A549 (cell line): ENCODE results near the gene NLK. TPM values are rescaled to one million over a fixed set of nuclear protein-coding genes. Genes with fewer than 3 reads are reported as not detected.

Experiments used
- ATAC-seq, 2 experiments: fragments of 200-7000 bp in 1 of 2; fragments of >200 bp in 1 of 2; cut with Nextera tagmentation in 1 of 2; cut with Tn5 transposase in 1 of 2; 3 replicates each; pipeline versions ENCODE4 v1.8.0 to v1.9.1; 2018 to 2020; ENCODE audit warnings: mild to moderate bottlenecking in 1 of 2, moderate library complexity in 1 of 2
- CTCF ChIA-PET: fragments of 300-600 bp; sonication (Branson Sonifier 250); formaldehyde crosslinking; extraction: SDS; loops from one replicate; lab custom pipeline; 2021; ENCODE audit warnings: antibody characterized with exemption, inconsistent platforms; lab: Yijun Ruan, JAX
- POLR2A ChIA-PET: fragments of 350-600 bp; formaldehyde crosslinking; extraction: SDS; loops from one replicate; lab custom pipeline; 2021; ENCODE audit warnings: antibody characterized with exemption, inconsistent platforms; lab: Yijun Ruan, JAX
- DNase-seq, 2 experiments: peaks; one replicate each; pipeline versions ENCODE4 v3.0.0 to v3.0.0-alpha.2; 2011 to 2016; ENCODE audit warnings: low read depth in 1 of 2, low spot score in 1 of 2
- FAIRE-seq: peaks from 2 replicates; lab custom pipeline; 2011; peaks lifted over from hg19 to GRCh38; lab: Jason Lieb, UNC
- H3K27ac ChIP-seq, 2 experiments: fragments of >200 bp; sonication (Bioruptor Twin); formaldehyde crosslinking; 3 replicates each; pipeline ENCODE4 v1.5.1; 2016 to 2017
- H3K4me1 ChIP-seq: fragments of >200 bp; sonication (Bioruptor Twin); formaldehyde crosslinking; 3 replicates; pipeline ENCODE4 v1.6.1; 2016
- H3K4me2 ChIP-seq: fragments of >200 bp; sonication (Bioruptor Twin); formaldehyde crosslinking; 3 replicates; pipeline ENCODE4 v1.6.1; 2016
- H3K4me3 ChIP-seq: fragments of >200 bp; sonication (Bioruptor Twin); formaldehyde crosslinking; 3 replicates; pipeline ENCODE4 v1.5.1; 2016
- H3K9me3 ChIP-seq: fragments of >200 bp; sonication (Bioruptor Twin); formaldehyde crosslinking; 3 replicates; pipeline ENCODE4 v1.6.1; 2016
- CEBPB ChIP-seq, 2 experiments: fragments of >200 bp in 1 of 2; sonication (Bioruptor Twin) in 1 of 2; formaldehyde crosslinking in 1 of 2; IDR thresholded peaks; 2 replicates each; pipeline ENCODE4 v1.6.1; 2012 to 2016
- CHD2 ChIP-seq: fragments of 150-350 bp; IDR thresholded peaks from 2 replicates; pipeline ENCODE4 v1.6.1; 2014; ENCODE audit warnings: low read length; ENCODE audit not compliant: partially characterized antibody
- EHMT2 ChIP-seq: fragments of 200-600 bp; sonication (generic); IDR thresholded peaks from 2 replicates; pipeline ENCODE4 v1.6.1; 2016; ENCODE audit warnings: antibody characterized with exemption, low read depth, mild to moderate bottlenecking, moderate library complexity
- FOSL2 ChIP-seq, 2 experiments: fragments of 450-650 bp in 1 of 2; fragments of >200 bp in 1 of 2; sonication (Bioruptor Twin) in 1 of 2; formaldehyde crosslinking; IDR thresholded peaks; 2 replicates each; pipeline versions ENCODE4 v1.5.0 to v1.6.1; 2016 to 2020; ENCODE audit warnings: mild to moderate bottlenecking in 1 of 2, moderate library complexity in 1 of 2
- FOXS1 ChIP-seq: fragments of 250-450 bp; sonication (Bioruptor Pico); IDR thresholded peaks from 2 replicates; pipeline ENCODE4 v1.5.0; 2020; ENCODE audit warnings: mild to moderate bottlenecking, moderate library complexity
- GATA3 ChIP-seq: IDR thresholded peaks from 2 replicates; pipeline ENCODE4 v1.6.1; 2012; ENCODE audit warnings: borderline replicate concordance
- HDAC2 ChIP-seq: fragments of 200-600 bp; sonication (generic); IDR thresholded peaks from 2 replicates; pipeline ENCODE4 v1.6.1; 2016
- HOXB13 ChIP-seq: fragments of 250-450 bp; sonication (Bioruptor Pico); IDR thresholded peaks from 2 replicates; pipeline ENCODE4 v1.5.0; 2020; ENCODE audit warnings: low read depth, mild to moderate bottlenecking, moderate library complexity
- HOXB5 ChIP-seq: fragments of 250-450 bp; sonication (Bioruptor Pico); IDR thresholded peaks from 2 replicates; pipeline ENCODE4 v1.5.0; 2020; ENCODE audit warnings: mild to moderate bottlenecking, moderate library complexity
- MYC ChIP-seq: IDR thresholded peaks from 2 replicates; pipeline ENCODE4 v1.6.1; 2012; ENCODE audit warnings: mild to moderate bottlenecking, inconsistent platforms, low read length, improper control_type of control experiment, borderline replicate concordance
- NPAS2 ChIP-seq: fragments of 250-450 bp; sonication (Bioruptor Pico); IDR thresholded peaks from 2 replicates; pipeline ENCODE4 v1.8.0; 2022; ENCODE audit warnings: mild to moderate bottlenecking, moderate library complexity, borderline replicate concordance
- NR3C1 ChIP-seq: fragments of >200 bp; sonication (Bioruptor Twin); formaldehyde crosslinking; IDR thresholded peaks from 3 replicates; pipeline ENCODE4 v1.6.1; 2017
- RARB ChIP-seq: fragments of 250-450 bp; sonication (Bioruptor Pico); IDR thresholded peaks from 2 replicates; pipeline ENCODE4 v1.8.0; 2021; ENCODE audit warnings: mild to moderate bottlenecking, moderate library complexity
- RCOR1 ChIP-seq: fragments of 150-350 bp; IDR thresholded peaks from 2 replicates; pipeline ENCODE4 v1.6.1; 2014; ENCODE audit warnings: antibody characterized with exemption, low read length, low read depth
- RFX5 ChIP-seq: fragments of 450-650 bp; IDR thresholded peaks from 2 replicates; pipeline ENCODE4 v1.7.1; 2014; ENCODE audit warnings: antibody characterized with exemption, mild to moderate bottlenecking, moderate library complexity
- SMC3 ChIP-seq: fragments of >200 bp; sonication (Bioruptor Twin); formaldehyde crosslinking; IDR thresholded peaks from 3 replicates; pipeline ENCODE4 v1.6.1; 2018; ENCODE audit warnings: inconsistent platforms
- SREBF2 ChIP-seq: fragments of 450-650 bp; IDR thresholded peaks from 2 replicates; pipeline ENCODE4 v1.6.1; 2014; ENCODE audit warnings: mild to moderate bottlenecking, moderate library complexity
- TFCP2L1 ChIP-seq: fragments of 250-450 bp; sonication (Bioruptor Pico); IDR thresholded peaks from 2 replicates; pipeline ENCODE4 v1.5.0; 2021; ENCODE audit warnings: mild to moderate bottlenecking
- ZC3H11A ChIP-seq: fragments of 450-650 bp; IDR thresholded peaks from 2 replicates; pipeline ENCODE4 v1.6.1; 2014; ENCODE audit warnings: antibody characterized with exemption, mild to moderate bottlenecking
- ZSCAN20 ChIP-seq: fragments of 250-450 bp; sonication (Bioruptor Pico); IDR thresholded peaks from 2 replicates; pipeline ENCODE4 v1.8.0; 2022; ENCODE audit warnings: mild to moderate bottlenecking, moderate library complexity
- WGBS: methylation state at CpG from one replicate; pipeline ENCODE4 v1.1.6; 2017; ENCODE audit errors: missing lambda C conversion rate; 5-methylcytosine and 5-hydroxymethylcytosine counted together
- polyA minus RNA-seq: library from RNA; depleted of rRNA, polyadenylated mRNA; stranded (reverse); fragments of >200 nt; gene quantifications from 2 replicates; pipeline ENCODE4 v1.2.3, GENCODE V29; 2011; rRNA and poly(A)+ RNA removed
- polyA plus RNA-seq, 4 experiments: library from polyadenylated mRNA; depleted of rRNA in 3 of 4; stranded (reverse); fragments of >200 nt; fragmentation: RNase III in 1 of 4; extraction: RNeasy Plus Mini Kit Qiagen cat#74134 plus additional on column Dnase treatment in 1 of 4; gene quantifications; 2 replicates in 3 of 4; 3 replicates in 1 of 4; pipeline ENCODE4 v1.2.3, GENCODE V29; 2011 to 2017
- TF ChIP-seq, protein P1 (sequence below): IDR thresholded peaks from 2 replicates; pipeline ENCODE4 v1.6.1; 2012
- TF ChIP-seq, protein P2 (sequence below): fragments of >200 bp; sonication (Bioruptor Twin); formaldehyde crosslinking; IDR thresholded peaks from 3 replicates; pipeline ENCODE4 v1.5.1; 2016
- TF ChIP-seq, protein P3 (sequence below): fragments of >200 bp; sonication (Bioruptor Twin); formaldehyde crosslinking; IDR thresholded peaks from 2 replicates; pipeline ENCODE4 v1.6.1; 2016
- TF ChIP-seq, protein P4 (sequence below): fragments of >200 bp; sonication (Bioruptor Twin); formaldehyde crosslinking; IDR thresholded peaks from 3 replicates; pipeline ENCODE4 v1.6.1; 2016
- TF ChIP-seq, protein P5 (sequence below): fragments of 450-650 bp; IDR thresholded peaks from 2 replicates; pipeline ENCODE4 v1.6.1; 2014; ENCODE audit warnings: antibody characterized with exemption

The NLK gene
- polyA plus RNA-seq (2011; rRNA removed) (26.5 and 45.3 TPM in 2 replicates), polyA plus RNA-seq (2017; fragmentation: RNase III; extraction: RNeasy Plus Mini Kit Qiagen cat#74134 plus additional on column Dnase treatment) (10.8 to 11.9 TPM (median 11.8 TPM) in 3 replicates), polyA minus RNA-seq (44.9 and 46.3 TPM in 2 replicates)
- 7.2 and 10.6 TPM in 2 replicates for polyA plus RNA-seq (2012; cell fraction: cytosol; rRNA removed)
- polyA plus RNA-seq (2012; cell fraction: nucleus; rRNA removed): 8.8 and 9.6 TPM in 2 replicates

DNA sequence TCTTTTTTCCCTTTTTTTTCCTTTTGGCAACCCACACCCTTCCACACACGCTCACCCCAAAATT, at the start of gene NLK:
Gene NLK (plus strand): TSS at position 21 of the 64 bp plus-strand sequence. CDS start 197 bp downstream, outside the sequence.
- peak within 1 kb of the TSS; percentile 84 for H3K4me2 ChIP-seq
- no peaks in the 10 kb centered on the region for H3K9me3 ChIP-seq
- ChIA-PET POLR2A (interaction anchor here (0.5 kb wide), 1 partner anchor 166 kb away, joined by 3 read pairs; no protein-coding TSS in a partner anchor), CTCF (interaction anchor here (1.2 kb wide), 1 partner anchor 209 kb away, joined by 3 read pairs; no protein-coding TSS in a partner anchor)
- TF ChIP-seq, protein P1, sequence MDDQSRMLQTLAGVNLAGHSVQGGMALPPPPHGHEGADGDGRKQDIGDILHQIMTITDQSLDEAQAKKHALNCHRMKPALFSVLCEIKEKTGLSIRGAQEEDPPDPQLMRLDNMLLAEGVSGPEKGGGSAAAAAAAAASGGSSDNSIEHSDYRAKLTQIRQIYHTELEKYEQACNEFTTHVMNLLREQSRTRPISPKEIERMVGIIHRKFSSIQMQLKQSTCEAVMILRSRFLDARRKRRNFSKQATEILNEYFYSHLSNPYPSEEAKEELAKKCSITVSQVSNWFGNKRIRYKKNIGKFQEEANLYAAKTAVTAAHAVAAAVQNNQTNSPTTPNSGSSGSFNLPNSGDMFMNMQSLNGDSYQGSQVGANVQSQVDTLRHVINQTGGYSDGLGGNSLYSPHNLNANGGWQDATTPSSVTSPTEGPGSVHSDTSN: no peak
- TF ChIP-seq EHMT2: no peak
- TF ChIP-seq, protein P2, sequence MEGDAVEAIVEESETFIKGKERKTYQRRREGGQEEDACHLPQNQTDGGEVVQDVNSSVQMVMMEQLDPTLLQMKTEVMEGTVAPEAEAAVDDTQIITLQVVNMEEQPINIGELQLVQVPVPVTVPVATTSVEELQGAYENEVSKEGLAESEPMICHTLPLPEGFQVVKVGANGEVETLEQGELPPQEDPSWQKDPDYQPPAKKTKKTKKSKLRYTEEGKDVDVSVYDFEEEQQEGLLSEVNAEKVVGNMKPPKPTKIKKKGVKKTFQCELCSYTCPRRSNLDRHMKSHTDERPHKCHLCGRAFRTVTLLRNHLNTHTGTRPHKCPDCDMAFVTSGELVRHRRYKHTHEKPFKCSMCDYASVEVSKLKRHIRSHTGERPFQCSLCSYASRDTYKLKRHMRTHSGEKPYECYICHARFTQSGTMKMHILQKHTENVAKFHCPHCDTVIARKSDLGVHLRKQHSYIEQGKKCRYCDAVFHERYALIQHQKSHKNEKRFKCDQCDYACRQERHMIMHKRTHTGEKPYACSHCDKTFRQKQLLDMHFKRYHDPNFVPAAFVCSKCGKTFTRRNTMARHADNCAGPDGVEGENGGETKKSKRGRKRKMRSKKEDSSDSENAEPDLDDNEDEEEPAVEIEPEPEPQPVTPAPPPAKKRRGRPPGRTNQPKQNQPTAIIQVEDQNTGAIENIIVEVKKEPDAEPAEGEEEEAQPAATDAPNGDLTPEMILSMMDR: no peak
- TF ChIP-seq, protein P3, sequence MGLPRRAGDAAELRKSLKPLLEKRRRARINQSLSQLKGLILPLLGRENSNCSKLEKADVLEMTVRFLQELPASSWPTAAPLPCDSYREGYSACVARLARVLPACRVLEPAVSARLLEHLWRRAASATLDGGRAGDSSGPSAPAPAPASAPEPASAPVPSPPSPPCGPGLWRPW: no peak
- TF ChIP-seq HOXB13 (CRISPR knock-in tag): no peak
- TF ChIP-seq TFCP2L1: no peak
- no peak for TF ChIP-seq ZC3H11A
- TF ChIP-seq NPAS2: no peak
- no peak for TF ChIP-seq FOXS1
- TF ChIP-seq SREBF2: no peak
- TF ChIP-seq RARB (CRISPR knock-in tag): no peak
- TF ChIP-seq CHD2: no peak
- FAIRE-seq (no peak), ATAC-seq (no peak), DNase-seq (no peak)
- 100% methylated on average over 1 of the region's 1 CpG for WGBS
- H3K4me3 ChIP-seq: peak within 1 kb of the TSS; percentile 78
- H3K27ac ChIP-seq: peak within 1 kb of the TSS; percentile 86 to 94
- H3K4me1 ChIP-seq: peaks cover 29% of the 10 kb centered on the region

DNA sequence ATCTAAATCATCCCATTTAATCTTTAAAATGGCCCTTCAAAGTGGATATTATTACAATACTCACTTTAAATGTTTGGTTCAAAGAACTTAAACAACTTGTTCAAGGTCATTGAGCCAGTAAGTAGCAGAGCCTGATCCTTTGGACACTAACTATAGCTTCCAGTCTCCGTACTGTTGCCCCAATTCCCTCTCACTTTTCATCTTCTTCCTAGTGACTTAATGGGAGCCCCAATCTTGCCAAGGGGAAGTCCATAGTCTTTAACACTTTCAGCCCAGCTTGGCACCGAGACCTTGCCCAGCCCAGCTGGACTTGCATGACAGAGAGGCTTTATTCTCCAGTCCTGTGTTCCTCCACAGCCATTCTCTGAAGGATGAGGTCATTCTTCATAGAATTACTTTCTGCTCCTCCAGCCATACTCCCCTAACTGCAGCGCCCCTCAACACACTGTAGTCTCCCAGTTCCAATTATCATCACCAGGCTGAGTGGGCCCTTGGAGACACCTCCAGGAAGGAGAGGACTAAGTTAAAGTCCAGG, 49.2 kb upstream of the NLK start:
- no peak overlapping the region for H3K4me2 ChIP-seq
- no peak for ATAC-seq
- POLR2A ChIA-PET: no interaction called here
- no peak overlapping the region for H3K27ac ChIP-seq
- no peak overlapping the region for H3K4me3 ChIP-seq
- no peaks in the 10 kb centered on the region for H3K9me3 ChIP-seq
- CTCF ChIA-PET: interaction anchor here (1.1 to 1.4 kb wide), 4 partner anchors 12 to 101 kb away, joined by 3 to 4 read pairs (median 4); no protein-coding TSS in a partner anchor
- FAIRE-seq: no peak
- TF ChIP-seq NR3C1 (no peak), GATA3 (no peak), HOXB5 (no peak), CEBPB (IDR thresholded peaks at IDR 0.05) (no peak), HOXB13 (CRISPR knock-in tag) (no peak), MYC (no peak), RCOR1 (no peak), NPAS2 (no peak), ZSCAN20 (no peak), SMC3 (no peak), RFX5 (no peak), HDAC2 (no peak), FOSL2 (IDR thresholded peaks at IDR 0.05) (no peak), FOSL2 (CRISPR knock-in tag; IDR thresholded peaks at IDR 0.05) (no peak)
- TF ChIP-seq, protein P1: no peak
- TF ChIP-seq, protein P4, sequence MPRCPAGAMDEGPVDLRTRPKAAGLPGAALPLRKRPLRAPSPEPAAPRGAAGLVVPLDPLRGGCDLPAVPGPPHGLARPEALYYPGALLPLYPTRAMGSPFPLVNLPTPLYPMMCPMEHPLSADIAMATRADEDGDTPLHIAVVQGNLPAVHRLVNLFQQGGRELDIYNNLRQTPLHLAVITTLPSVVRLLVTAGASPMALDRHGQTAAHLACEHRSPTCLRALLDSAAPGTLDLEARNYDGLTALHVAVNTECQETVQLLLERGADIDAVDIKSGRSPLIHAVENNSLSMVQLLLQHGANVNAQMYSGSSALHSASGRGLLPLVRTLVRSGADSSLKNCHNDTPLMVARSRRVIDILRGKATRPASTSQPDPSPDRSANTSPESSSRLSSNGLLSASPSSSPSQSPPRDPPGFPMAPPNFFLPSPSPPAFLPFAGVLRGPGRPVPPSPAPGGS: no peak
- TF ChIP-seq, protein P5, sequence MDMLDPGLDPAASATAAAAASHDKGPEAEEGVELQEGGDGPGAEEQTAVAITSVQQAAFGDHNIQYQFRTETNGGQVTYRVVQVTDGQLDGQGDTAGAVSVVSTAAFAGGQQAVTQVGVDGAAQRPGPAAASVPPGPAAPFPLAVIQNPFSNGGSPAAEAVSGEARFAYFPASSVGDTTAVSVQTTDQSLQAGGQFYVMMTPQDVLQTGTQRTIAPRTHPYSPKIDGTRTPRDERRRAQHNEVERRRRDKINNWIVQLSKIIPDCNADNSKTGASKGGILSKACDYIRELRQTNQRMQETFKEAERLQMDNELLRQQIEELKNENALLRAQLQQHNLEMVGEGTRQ: no peak
- 21% methylated on average over 3 of the region's 3 CpGs for WGBS
- no peaks in the 10 kb centered on the region for H3K4me1 ChIP-seq
- DNase-seq: no peak
